ENCODE results near the gene PAK5.

DNA sequence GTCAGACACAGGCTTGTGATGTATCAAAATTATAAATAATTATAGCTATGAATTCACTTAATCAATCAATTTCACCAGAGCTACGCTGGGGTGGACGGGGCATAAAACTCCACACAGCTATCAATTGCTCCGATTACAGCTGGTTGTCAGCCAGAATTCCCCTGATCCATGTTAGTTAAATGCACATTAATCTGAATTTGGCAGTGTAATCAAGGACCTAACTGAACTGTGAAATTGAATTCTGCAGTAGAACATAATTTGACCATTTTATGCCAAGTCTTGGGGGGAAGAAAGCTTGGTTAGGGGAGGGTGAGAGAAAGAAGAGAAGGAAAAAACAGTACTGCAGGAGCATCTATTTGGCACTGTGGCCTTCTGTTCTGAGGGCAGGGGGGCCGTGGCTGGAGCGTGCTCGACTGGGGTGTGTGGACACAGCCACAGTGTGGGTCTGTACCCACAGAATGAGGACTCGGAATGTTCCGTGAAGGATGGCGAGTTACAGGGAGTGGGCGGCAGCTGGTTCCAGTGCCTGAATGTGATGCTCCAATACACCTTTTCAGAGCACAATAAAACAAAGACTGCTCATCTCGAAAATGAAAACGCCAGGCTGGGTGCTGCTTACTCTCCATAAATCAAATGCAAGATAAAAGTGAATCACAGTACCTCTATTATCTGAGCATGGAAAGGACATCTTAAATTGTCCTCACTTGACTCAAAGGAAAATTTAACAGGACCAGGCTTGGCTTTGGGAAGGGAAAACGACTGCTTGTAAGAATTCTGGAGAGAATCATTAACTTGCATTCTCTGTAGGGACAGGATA, 265.3 kb downstream of the PAK5 start:
- TF ChIP-seq POLR2A (IDR thresholded peaks at IDR 0.05): no peak
- TF ChIP-seq, protein P1, sequence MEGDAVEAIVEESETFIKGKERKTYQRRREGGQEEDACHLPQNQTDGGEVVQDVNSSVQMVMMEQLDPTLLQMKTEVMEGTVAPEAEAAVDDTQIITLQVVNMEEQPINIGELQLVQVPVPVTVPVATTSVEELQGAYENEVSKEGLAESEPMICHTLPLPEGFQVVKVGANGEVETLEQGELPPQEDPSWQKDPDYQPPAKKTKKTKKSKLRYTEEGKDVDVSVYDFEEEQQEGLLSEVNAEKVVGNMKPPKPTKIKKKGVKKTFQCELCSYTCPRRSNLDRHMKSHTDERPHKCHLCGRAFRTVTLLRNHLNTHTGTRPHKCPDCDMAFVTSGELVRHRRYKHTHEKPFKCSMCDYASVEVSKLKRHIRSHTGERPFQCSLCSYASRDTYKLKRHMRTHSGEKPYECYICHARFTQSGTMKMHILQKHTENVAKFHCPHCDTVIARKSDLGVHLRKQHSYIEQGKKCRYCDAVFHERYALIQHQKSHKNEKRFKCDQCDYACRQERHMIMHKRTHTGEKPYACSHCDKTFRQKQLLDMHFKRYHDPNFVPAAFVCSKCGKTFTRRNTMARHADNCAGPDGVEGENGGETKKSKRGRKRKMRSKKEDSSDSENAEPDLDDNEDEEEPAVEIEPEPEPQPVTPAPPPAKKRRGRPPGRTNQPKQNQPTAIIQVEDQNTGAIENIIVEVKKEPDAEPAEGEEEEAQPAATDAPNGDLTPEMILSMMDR (IDR thresholded peaks at IDR 0.05): no peak

All from uterus (tissue), 2 donors.